T-helper 2 cell treated with Interferon-gamma antibody and Interleukin-4, amounts not matched to agents 100 ng/mL and 5 ng/mL, for 36 hours (primary cell): ENCODE measurements around the gene PHKG1. TPM values are rescaled to one million over a fixed set of nuclear protein-coding genes. Genes with fewer than 3 reads are reported as not detected.
"Not testable (repeated sequence)": the region's sequence is repeated elsewhere in the genome, so short reads cannot be mapped to it uniquely, and the experiment has no call there.

Experiments
- intact Hi-C: fragments of 100-400 bp; cut with micrococcal nuclease; formaldehyde crosslinking; loops from one replicate; pipeline ENCODE4 v1.15.1; 2023
- total RNA-seq: library from RNA; stranded (reverse); gene quantifications from 2 replicates; pipeline ENCODE4 v1.2.3, GENCODE V29; 2022

Gene PHKG1
- total RNA-seq: 3.6 and 3.7 TPM in 2 replicates

DNA sequence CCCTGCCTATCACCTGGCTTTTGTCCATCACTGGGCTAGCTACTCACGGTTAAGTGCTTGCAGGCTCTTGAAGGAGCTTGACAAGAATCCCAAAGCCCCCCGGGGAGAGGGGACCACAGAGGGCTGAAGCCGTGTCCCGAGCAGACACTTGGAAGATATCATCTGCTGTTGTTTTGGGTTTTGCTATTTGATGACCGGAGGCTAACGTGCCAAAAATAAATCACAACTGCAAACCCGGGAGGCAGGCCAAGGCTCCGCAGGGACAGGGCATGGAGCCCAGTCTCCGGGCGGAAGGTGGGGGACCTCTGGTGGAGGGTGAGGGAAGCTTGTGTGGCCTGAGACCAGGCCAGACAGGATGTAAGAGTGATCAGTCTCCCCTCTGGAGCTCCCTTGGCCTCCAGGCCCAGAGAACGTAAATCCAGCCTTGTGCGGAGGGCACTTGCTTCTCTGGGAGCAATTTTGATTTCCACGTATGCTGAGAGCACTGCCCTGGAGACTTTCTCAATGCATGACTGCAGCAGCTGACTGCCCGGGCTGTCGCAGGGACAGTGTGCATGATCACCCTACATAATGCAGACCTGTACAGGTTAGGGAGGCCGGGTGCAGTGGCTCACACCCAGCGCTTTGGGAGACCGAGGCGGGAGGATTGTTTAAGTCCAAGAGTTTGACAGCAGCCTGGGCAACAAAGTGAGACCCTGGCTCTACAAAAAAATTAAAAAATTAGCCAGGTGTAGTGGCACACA is at the start of gene PHKG1:
PHKG1 (minus strand) TSS at position 164 of the 743 bp plus-strand sequence. CDS start 4,011 bp downstream, outside the sequence.
- intact Hi-C loops: no loop called here

DNA sequence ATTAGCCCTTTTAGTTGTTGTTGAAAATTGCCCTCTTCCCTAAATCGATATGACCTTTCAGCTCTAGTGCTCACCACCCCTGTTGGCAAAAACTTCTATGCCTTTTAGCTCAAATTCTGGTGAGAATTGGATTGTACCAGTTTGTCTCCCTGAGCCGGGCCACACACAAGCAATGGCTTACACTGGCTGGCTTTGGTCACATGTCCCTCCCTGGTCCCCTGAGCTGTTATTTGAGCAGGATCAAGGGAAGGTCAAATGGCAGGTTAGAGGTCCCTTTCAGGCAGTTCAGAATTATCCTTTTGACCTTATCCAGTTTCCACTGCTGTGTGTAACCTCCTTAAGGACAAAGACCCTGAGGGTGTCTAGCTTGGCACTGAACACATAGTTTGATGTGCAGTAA is 38.3 kb upstream of the PHKG1 start:
- intact Hi-C loops: not testable (repeated sequence)

DNA sequence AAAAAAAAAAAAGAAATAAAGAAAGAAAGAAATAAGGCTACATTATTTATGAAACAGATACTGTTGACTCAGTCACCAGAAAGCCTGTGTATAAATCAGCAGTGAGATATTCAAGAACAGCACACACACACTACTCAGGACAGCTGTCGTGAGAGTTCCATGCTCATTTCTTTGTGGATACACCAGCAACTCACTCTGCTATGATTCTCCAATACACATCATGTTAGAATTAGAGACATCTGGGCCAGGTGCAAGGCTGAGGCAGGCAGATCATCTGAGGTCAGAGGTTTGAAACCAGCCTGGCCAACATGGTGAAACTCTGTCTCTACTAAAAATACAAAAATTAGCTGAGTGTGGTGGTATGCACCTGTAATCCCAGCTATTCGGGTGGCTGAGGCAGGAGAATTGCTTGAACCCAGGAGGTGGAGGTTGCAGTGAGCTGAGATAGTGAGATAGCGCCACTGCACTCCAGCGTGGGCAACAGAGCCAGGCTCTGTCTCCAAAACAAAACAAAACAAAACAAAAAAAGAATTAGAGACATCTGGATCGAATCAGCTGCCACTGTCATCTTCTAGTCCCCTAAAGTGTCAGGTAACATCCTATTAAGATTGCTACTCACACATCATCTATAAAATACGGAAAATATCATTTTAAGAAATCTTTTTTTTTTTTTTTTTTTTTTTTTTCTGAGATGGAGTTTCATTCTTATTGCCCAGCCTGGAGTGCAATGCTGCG is 34.7 kb upstream of the PHKG1 start:
- intact Hi-C loops: no loop called here

DNA sequence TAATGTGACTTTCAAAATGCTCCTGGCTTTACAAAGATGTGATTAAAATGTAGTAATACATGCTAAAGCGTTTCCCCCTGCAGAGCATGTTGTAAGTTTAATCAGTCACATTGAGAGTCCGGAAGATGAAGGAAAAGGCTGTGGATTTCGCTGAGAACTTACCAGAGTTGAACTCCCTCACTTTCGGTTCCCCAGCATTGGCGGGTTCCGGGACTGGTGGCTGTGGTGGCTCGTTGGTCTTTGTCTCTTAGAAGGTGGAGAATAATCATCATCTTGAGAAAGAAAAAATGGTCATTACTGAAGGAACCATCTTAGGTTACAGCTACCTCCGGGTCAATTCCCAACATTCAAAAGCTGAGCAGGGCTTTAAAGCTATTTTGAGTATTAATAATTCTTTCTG is 33.1 kb upstream of the PHKG1 start:
- intact Hi-C loops: no loop called here

DNA sequence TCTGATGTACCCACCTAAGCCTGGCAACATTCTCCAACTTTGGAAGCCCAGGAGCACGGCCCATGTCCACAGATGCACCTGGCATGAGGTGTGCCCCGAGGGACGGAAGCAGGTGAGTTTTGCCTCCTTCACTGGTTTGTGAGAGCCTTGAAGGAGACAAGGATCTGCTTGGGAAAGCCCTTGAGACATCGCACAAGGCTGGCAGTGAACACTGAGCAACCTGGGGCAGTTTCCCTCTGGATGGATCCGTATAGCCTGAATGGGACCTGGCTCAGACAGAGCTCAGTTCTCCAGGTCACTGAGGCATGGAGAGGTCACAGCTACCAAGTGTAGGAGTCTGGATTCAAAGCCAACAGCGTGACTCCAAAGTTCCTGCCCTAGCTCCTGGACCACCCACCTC is 32.2 kb upstream of the PHKG1 start:
- intact Hi-C loops: no loop called here

DNA sequence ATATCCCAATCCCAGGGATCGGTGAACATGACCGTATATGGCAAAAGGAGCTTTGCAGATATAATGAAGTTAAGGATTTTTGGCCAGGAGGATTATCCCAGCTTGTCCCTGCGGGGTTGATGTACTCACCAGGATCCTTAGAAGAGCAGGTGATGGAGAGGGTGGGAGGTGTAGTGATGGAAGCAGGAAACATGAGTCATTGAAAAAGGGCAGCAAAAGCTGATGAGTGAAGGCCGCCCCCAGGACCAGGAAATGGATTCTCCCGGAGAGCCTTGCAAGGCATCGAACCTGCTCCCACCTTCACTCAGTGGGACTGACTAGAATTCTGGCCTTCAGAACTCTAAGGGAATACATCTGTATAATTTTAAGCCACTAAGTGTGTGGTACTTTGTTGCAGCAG is 28.7 kb upstream of the PHKG1 start:
- intact Hi-C loops: no loop called here

DNA sequence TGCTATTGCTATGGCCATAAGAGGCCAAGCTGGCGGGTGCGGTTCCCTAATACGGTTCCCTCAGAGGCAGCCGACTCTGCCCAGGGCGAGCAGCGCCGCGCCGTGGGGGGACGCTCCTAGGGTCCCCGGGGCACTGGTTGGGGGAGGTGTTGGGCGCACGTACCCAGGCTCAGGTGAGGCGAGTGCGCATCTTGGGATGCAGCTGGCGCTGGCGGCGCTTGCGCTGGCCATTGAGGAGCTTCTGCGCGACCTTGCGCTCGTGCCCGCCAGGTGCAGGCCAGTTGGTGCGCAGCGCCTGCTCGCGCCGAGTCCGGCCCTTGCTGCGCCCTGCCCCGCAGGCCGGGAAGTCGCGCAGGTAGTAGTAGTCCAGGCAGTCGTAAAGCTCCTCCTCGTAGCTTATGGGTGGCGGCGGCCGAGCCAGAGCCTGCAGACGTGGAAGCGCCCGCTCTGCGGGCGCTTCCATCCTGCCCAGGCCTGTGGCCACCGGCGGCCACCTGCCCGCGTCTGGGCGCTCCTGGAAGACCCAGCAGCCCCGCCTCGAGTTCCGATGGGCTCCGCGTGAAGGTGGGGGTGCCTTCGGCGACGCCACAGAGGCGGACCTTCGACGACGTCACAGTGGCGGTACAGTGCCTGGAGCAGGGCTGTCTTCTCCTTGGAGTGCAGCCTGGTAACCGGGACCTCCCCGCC is 23.2 kb upstream of the PHKG1 start, which contains the start of gene NUPR2:
NUPR2 (minus strand) TSS at position 566 of the 687 bp plus-strand sequence; CDS start at position 463, 103 bp downstream.
- intact Hi-C loops: no loop called here

DNA sequence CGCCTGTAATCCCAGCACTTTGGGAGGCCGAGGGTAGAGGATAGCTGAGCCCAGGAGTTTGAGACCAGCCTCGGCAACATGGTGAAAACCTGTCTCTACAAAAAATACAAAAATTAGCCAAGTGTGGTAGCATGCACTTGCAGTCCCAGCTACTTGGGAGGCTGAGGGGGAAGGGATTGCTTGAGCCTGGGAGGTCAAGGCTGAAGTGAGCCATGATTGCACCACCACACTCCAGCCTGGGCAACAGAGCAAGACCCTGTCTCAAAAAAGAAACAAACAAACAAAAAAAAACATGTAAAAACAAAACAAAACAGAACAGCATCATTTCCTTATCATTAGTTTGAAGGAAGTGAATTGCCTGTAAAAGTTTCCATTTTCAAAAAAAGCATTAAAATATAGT is 19.5 kb upstream of the PHKG1 start:
- intact Hi-C loops: not testable (repeated sequence)

DNA sequence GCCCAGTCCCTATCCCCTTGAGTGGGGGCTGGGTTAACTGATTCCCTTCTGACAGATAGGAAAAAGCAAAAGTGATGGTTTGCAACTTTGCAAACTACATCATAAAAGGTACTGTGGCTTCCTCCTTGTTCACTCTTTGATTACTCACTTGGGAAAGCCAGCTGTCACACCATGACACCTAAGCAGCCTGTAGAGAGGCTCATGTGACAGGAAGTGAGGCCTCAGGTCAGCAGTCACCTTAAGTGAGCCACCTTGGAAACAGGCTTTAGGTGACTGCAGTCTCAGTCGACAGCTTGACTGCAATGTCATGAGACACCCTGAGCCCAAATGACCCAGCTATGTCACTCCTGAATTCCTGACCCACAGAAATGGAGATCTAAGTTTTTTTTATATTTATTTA is 17.9 kb upstream of the PHKG1 start:
- intact Hi-C loops: no loop called here

DNA sequence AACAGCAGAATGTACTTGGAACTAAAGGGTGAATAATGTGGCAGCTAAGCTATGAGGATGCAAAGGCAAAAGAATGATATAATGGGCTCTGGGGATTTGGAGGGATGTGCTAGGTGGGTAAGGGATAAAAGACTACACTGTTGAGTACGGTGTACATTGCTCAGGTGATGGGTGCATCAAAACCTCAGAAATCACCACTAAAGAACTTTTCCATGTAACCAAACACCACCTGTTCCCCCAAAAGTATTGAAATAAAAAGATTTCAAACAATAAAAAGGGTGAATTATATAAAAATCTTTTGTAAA is 15.2 kb upstream of the PHKG1 start:
- intact Hi-C loops: loop anchor here (5.0 kb wide), 1 partner anchor 536 kb away; the partner anchor contains the start of gene VOPP1

DNA sequence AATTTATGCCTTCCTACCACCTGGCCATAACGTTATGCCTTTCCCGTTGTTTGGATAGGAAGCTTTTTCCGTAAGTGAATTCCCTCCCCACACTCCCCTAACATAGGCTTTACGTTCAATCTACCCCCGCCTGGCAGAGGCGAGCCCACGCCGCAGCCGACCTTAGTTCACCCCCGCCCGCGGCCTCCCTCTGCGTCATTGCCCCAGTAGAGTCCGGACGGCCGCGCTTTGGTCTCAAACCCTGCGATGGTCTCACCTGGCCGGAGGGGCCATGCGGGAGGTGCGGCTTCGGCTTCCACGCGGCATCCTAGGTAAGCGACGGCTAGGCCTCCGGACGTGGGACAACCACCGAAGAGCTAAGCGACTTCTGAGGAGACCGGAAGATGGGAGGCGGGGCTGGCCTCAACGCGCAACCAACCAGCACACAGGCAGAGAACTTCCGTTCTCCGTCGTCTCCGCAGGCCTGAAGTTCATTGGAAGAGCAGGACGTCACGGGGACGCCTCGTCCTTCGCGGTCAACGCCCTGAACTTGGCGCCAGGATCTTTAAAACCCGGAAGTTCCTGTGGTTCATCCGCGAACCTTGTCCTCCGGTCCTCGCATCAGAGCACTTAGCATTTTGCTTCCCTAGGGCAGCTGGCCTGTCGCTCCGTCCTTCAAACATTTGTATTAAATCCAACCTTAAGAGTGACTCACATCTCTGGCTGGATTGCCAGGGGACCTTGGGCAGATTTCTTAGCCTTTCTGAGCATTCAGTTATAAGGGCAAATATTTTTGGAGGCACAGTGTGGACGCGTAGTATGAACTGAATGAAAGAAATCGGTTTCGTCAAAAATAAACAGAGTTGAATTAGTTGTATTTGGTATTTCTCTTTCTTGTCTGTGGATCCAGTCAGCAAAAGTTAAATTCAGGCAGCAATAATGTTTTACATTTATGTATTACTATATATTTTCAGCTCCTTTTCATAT is 13.6 kb upstream of the PHKG1 start, which contains the start of gene CHCHD2:
CHCHD2 (minus strand) TSS at position 369 of the 966 bp plus-strand sequence; CDS start at position 306, 63 bp downstream.
- intact Hi-C loops: loop anchor here (1.0 to 5.0 kb wide), 8 partner anchors 42 to 1347 kb away; partner anchors contain the start of genes CCT6A, MRPS17, PSPH and SEC61G

DNA sequence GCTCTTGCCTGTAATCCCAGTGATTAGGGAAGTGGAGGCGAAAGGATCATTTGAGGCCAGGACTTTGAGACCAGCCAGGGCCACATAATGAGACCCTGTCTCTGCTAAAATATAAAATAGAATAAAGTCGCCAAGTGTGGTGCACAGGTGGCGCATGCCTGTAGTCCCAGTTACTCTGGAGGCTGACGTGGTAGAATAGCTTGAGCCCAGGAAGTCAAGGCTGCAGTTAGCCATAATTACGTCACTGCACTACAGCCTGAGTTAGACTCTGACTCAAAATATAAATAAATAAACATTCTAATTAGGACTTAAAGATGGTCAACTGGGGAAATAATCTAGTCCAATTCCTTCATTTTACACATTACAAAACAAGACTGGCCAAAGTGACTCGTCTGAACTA is 12.8 kb upstream of the PHKG1 start:
- intact Hi-C loops: loop anchor here (5.0 kb wide), 1 partner anchor 533 kb away; the partner anchor contains the start of gene VOPP1

DNA sequence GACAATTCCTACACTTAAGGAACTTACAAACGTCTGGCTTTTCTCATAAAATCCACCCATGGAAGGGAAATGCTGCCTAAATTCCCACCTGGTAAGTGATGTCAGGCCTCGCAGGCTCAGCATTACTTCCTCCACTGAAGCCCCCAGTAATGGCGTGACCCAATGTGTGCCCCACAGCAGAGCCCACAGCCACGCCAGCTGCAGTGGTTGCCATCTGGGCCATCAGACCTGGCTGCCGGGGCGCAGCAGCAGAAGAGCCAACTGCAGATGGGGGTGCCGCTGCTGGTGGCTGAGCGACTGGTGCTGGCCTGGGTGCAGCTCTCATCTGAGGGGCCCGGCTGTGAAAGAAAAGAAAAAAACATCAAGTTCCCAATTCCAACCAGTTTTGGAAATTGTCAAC is 11.4 kb upstream of the PHKG1 start:
- intact Hi-C loops: not testable (repeated sequence)

DNA sequence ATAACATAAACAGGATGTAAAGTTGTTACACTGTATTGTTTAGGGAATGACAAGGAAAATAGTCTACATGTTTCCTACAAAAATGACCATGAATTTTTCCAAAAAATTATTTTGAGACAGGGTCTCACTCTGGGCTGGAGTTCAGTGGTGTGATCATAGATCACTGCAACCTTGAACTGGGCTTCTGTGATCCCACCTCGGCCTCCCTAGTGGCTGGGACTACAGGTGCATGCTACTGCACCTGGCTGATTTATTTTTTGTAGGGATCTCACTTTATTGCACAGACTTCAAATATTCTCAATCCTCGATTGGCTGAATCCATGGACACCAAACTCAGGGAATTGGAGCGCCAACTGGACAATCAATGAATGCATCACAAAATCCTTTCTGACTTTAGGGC is 6.9 kb upstream of the PHKG1 start:
- intact Hi-C loops: no loop called here

DNA sequence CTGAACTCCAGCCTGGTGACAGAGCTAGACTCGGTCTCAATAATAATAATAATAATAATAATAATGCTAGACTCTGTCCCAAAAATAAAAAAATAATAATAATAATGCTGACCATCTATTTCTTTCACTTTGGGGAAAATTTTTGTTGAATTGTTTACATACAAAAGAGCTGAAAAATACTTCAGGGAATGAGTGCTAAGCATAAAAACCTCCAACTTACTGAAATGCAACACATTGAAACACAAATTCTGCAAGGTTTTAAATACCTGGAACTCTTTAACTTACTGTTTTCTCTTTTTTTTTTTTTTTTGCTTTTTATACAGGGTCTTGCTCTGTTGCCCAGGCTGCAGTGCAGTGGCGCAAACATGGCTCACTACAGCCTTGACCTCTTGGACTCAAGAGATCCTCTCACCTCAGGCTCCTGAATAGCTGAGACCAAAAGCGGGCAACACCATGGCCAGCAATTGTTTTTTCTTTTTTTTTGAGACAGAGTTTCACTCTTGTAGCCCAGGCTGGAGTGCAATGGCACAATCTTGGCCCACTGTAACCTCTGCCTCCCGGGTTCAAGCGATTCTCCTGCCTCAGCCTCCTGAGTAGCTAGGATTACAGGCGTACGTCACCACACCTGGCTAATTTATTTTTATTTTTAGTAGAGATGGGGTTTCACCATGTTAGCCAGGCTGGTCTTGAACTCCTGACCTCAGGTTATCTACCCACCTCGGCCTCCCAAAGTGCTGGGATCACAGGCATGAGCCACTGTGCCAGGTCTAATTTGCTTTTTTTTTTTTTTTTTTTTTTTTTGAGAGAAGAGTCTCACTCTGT is 5.6 kb upstream of the PHKG1 start:
- intact Hi-C loops: not testable (repeated sequence)

DNA sequence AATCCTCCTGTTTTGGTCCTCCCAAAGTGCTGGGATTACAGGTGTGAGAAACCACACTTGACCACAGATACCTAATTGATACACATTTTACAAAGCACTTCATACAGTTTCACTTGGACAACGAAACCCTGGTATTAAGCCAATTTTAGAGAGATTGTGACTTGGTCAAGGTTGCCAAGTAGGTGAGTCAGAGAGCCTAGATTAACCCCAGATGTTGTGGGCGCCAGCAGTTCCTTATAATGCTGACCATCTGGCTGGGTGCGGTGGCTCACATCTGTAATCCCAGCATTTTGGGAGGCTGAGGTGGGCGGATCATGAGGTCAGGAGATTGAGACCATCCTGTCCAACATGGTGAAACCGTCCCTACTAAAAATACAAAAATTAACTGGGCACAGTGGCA is 4.9 kb upstream of the PHKG1 start:
- intact Hi-C loops: no loop called here

DNA sequence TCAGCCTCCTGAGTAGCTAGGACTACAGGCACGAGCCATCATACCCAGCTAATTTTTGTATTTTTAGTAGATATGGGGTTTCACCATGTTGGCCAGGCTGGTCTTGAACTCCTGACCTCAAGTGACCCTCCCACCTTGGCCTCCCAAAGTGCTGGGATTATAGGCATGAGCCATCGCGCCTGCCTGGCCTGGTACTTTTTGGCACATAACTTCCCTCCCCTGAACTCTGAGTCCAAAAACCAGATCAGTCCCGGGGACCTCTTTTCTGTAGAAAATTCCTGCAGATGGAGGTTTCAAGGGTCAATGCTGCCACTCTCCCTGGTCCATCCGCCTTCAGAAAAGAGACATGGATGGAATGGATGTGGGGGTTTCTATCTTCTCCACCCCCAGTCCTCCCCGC is 364 bp downstream of the PHKG1 start:
- intact Hi-C loops: not testable (repeated sequence)

DNA sequence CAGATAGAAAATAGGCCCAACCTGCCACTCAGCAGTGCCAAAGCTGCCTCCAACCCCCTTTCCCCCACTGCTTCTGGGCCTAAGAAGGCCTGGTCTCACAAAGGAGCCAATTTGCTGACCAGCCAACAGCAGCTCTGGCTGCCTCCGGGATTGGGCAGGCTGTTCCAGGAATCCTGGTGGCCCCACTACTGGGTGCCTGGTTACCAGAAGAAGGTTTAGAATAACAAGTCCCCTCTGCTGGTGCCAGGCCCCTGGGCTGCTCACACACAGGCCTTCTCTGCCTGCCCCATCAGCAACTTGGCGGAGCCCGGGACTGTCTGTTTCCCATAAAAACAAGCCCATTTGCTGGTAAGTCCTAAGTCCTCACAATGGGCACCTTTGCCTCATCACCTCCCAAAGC is 1.2 kb downstream of the PHKG1 start:
- intact Hi-C loops: no loop called here

DNA sequence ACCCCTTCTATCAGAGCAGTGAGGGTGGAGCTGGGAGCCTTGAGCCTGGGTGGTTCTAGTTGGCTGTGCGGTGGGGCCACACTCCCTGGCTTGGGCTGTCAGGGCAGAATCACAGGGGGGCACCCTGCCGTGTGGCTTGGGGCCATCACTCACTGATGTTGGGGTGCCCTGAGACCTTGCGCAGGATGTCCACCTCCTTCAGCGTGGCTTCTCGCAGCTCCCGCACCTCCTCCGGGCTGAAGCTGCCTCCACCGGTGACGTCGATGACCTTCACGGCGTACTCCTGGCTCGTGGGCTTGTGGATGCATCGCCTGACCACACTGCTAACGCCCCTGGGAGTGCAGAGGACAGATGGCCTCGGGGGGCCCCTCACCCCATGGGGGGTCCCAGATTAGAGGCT is 5.3 kb downstream of the PHKG1 start:
- intact Hi-C loops: no loop called here

DNA sequence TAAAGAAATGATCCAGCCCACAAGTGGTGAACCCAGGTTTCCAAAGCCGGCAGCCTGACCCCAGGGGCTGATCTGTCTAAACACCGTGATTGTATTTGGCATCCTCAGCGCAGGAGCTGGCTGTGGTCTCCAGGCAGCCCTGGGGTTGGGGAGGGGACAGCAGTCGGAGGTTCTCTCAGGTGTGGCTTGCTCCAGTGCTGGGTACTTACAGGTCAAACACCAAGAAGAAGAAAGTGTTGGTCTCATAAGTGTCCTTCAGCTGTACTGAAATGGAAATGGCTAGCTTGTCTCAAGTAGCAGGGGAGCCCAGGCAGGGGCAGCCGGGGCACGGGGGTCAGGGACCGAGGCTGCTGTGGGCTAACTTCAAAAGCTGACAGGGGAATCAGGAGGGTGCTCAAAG is 6.0 kb downstream of the PHKG1 start:
- intact Hi-C loops: no loop called here
